ENCODE data around the gene COPS7A. TPM values are rescaled to one million over a fixed set of nuclear protein-coding genes. Genes with fewer than 3 reads are reported as not detected.

COPS7A gene
- total RNA-seq, 6 experiments from 2014 or later: 103 to 122 (median 108) TPM

GRCh38 chr12:6774499-6775062, 50.7 kb downstream of the COPS7A start:
- H3K27ac Mint-ChIP-seq: no peak overlapping the region
- no peak overlapping the region for H3K4me3 Mint-ChIP-seq
- no peaks in the 10 kb centered on the region for H3K36me3 Mint-ChIP-seq (ENCODE audit: low read depth)

DNA sequence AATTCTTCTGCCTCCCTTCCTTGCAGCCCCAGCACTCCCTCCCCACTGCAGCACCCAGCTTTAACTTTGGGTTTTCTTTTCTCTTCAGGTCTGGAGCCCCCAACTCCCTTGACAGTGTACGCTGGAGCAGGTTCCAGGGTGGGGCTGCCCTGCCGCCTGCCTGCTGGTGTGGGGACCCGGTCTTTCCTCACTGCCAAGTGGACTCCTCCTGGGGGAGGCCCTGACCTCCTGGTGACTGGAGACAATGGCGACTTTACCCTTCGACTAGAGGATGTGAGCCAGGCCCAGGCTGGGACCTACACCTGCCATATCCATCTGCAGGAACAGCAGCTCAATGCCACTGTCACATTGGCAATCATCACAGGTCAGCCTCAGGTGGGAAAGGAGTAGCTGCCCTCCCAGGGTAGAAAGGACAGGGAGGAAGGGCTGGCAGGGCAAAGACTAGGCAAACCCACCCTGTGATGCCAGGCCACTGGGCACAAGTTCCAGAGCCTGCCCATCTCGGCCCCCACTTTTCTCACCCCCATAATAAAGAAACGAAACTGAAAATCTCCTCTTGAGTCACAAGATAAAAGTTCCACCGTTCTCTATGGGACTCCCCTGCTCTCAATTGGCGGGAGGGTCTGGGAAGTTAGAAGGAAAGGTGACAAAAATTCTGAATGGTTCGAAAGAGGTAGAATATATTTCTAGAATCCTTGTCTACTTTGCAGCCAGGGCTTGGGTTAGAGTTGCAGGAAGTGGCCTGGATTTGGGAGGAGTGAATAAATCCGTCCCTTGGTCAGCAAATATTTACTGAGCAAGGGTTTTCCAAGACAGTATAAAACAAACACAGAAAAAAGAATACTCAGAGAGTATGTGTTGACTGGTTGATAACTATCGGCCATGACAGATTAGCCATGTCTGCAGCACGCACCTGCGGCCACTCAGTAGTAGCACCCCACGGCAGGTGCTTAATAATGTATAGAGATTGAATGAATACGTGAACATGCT, 51.6 kb downstream of the COPS7A start:
- no peak overlapping the region for H3K4me3 Mint-ChIP-seq
- TF ChIP-seq, protein P1, sequence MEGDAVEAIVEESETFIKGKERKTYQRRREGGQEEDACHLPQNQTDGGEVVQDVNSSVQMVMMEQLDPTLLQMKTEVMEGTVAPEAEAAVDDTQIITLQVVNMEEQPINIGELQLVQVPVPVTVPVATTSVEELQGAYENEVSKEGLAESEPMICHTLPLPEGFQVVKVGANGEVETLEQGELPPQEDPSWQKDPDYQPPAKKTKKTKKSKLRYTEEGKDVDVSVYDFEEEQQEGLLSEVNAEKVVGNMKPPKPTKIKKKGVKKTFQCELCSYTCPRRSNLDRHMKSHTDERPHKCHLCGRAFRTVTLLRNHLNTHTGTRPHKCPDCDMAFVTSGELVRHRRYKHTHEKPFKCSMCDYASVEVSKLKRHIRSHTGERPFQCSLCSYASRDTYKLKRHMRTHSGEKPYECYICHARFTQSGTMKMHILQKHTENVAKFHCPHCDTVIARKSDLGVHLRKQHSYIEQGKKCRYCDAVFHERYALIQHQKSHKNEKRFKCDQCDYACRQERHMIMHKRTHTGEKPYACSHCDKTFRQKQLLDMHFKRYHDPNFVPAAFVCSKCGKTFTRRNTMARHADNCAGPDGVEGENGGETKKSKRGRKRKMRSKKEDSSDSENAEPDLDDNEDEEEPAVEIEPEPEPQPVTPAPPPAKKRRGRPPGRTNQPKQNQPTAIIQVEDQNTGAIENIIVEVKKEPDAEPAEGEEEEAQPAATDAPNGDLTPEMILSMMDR (IDR thresholded peaks at IDR 0.05): no peak
- peaks cover 8% of the 10 kb centered on the region for H3K27me3 Mint-ChIP-seq (ENCODE audit: insufficient read depth)
- no peak overlapping the region for H3K27ac Mint-ChIP-seq
- peaks cover 23% of the 10 kb centered on the region for H3K4me1 Mint-ChIP-seq (ENCODE audit: low read depth)
- no peak for DNase-seq
- no peaks in the 10 kb centered on the region for H3K9me3 Mint-ChIP-seq
- no peaks in the 10 kb centered on the region for H3K36me3 Mint-ChIP-seq (ENCODE audit: low read depth)

More at GRCh38 chr12:6774499-6775062, 50.7 kb downstream of the COPS7A start:
- TF ChIP-seq, protein P1 (IDR thresholded peaks at IDR 0.05): no peak
- H3K27me3 Mint-ChIP-seq (ENCODE audit: insufficient read depth): peaks cover 8% of the 10 kb centered on the region
- no peak for DNase-seq
- peaks cover 24% of the 10 kb centered on the region for H3K4me1 Mint-ChIP-seq (ENCODE audit: low read depth)
- H3K9me3 Mint-ChIP-seq: no peaks in the 10 kb centered on the region

GRCh38 chr12:6777386-6777785, 53.5 kb downstream of the COPS7A start:
- no peaks in the 10 kb centered on the region for H3K36me3 Mint-ChIP-seq (ENCODE audit: low read depth)
- no peaks in the 10 kb centered on the region for H3K9me3 Mint-ChIP-seq
- peaks cover 16% of the 10 kb centered on the region for H3K4me1 Mint-ChIP-seq (ENCODE audit: low read depth)
- no peak overlapping the region for H3K27ac Mint-ChIP-seq
- no peak overlapping the region for H3K4me3 Mint-ChIP-seq
- TF ChIP-seq, protein P1 (IDR thresholded peaks at IDR 0.05): no peak
- peaks cover 8% of the 10 kb centered on the region for H3K27me3 Mint-ChIP-seq (ENCODE audit: insufficient read depth)
- DNase-seq: no peak

DNA sequence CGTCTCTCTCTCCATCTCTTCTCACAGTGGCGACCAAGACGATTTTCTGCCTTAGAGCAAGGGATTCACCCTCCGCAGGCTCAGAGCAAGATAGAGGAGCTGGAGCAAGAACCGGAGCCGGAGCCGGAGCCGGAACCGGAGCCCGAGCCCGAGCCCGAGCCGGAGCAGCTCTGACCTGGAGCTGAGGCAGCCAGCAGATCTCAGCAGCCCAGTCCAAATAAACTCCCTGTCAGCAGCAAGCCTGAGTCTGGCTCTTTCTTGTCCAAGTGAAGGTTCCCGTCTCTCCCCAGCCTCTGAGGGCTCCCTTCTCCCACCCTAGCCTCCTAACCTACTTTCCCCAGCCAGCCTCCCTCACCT, 54.3 kb downstream of the COPS7A start:
- Mint-ChIP-seq H3K4me3 (peak overlapping the region; percentile 89), H3K4me1 (ENCODE audit: low read depth) (peaks cover 16% of the 10 kb centered on the region), H3K27me3 (ENCODE audit: insufficient read depth) (peaks cover 8% of the 10 kb centered on the region), H3K27ac (no peak overlapping the region), H3K9me3 (no peaks in the 10 kb centered on the region), H3K36me3 (ENCODE audit: low read depth) (no peaks in the 10 kb centered on the region)
- peak; percentile 25 for DNase-seq
- TF ChIP-seq, protein P1 (IDR thresholded peaks at IDR 0.05): no peak

DNA sequence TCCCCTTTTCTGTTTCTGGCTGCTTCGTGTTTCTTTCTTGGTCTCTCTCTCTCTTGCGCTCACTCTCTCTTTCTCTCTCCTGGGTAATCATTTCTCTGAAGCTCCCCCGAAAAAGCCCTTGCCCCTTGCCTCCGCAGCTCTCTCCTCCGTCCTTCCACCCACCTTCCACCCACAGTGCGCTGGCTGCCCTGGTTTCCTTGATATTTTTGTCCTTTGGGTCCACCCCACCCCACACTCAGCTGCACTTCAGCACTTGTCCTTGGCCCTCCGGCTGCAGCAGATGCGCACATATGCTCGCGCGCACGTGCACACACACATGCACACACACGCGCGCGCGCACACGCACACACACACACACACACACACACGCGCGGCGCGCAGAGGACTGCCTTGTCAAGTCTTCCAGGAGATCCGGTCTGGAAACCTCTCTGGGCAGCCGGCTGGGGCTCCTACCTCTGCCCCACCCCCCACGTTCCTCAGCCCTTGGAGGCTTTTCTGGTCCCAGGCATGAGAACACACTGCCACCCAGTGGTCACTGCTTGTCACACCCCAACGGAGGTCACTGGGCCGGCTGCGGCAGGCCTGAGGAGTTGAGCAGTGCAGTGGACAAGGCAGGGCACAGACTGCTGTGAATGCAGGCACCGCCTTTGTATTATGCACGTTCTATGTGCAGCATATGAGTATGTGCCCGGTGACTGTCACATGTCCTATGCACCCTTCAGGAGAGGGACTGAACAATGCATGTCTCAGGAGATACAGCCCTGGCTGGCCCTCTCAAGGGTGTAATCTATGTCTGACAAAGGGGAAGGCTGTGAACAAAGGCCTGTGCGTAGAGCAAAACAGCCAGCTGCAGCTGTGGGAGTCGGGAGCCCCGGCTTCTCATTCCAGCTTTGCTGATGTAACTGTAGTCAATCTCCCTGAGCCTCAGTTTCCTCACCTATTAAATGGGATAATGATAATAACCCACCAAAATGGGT, 55.0 kb downstream of the COPS7A start:
- Mint-ChIP-seq H3K36me3 (ENCODE audit: low read depth) (no peaks in the 10 kb centered on the region), H3K27me3 (ENCODE audit: insufficient read depth) (peaks cover 8% of the 10 kb centered on the region), H3K4me3 (peak overlapping the region; percentile 89), H3K27ac (peak overlapping the region; percentile 84), H3K9me3 (no peaks in the 10 kb centered on the region), H3K4me1 (ENCODE audit: low read depth) (peaks cover 16% of the 10 kb centered on the region)
- DNase-seq: peak; percentile 87
- TF ChIP-seq, protein P1 (IDR thresholded peaks at IDR 0.05): peak; percentile 96

Measured in HFFc6 (cell line).